ENCODE measurements around the gene PDPK1. TPM values are rescaled to one million over a fixed set of nuclear protein-coding genes. Genes with fewer than 3 reads are reported as not detected.
"Not testable (repeated sequence)": the region's sequence is repeated elsewhere in the genome, so short reads cannot be mapped to it uniquely, and the experiment has no call there.

PDPK1 gene
- total and polyA plus RNA-seq, 9 donors: 14.6 to 53.2 (median 35.6) TPM

GRCh38 chr16:2532494-2533141 lies 5.2 kb upstream of the PDPK1 start:
- Histone ChIP-seq H3K9me3 (no peaks in the 10 kb centered on the region), H3K27ac (peak overlapping the region; percentile 88 to 90), H3K4me3 (peak overlapping the region; percentile 54), H3K4me1 (ENCODE audit: insufficient read depth) (peaks cover 5% of the 10 kb centered on the region), H3K27me3 (no peaks in the 10 kb centered on the region), H3K36me3 (no peaks in the 10 kb centered on the region)
- TF ChIP-seq CTCF (IDR thresholded peaks at IDR 0.05) (no peak), POLR2A (IDR thresholded peaks at IDR 0.05) (no peak), EP300 (IDR thresholded peaks at IDR 0.05) (no peak)
- DNase-seq: peak; percentile 73 to 85 (median 83)
- intact Hi-C loops (cut with DNase I): no loop called here
- WGBS, 3 donors: 1 to 2% (median 2%) methylated on average over 37 of the region's 37 CpGs

- H3K4me3 ChIP-seq: peak overlapping the region; percentile 54
- 28 to 46% (median 41%) methylated on average over 16 of the region's 16 CpGs for WGBS, 3 donors
- DNase-seq: peak in 3 of 5 donors; percentile 38 to 42 (median 41)
- H3K9me3 ChIP-seq; H3K4me1 ChIP-seq (ENCODE audit: insufficient read depth); H3K36me3 ChIP-seq; H3K27me3 ChIP-seq; intact Hi-C loops (cut with DNase I): not testable (repeated sequence)
- peak overlapping the region; percentile 88 to 90 for H3K27ac ChIP-seq
Observed at GRCh38 chr16:2533142-2533755, 4.6 kb upstream of the PDPK1 start.

GRCh38 chr16:2533912-2534311 lies 3.9 kb upstream of the PDPK1 start:
- 82 to 85% (median 85%) methylated on average over 11 of the region's 11 CpGs for WGBS, 3 donors
- Histone ChIP-seq H3K27me3 (no peaks in the 10 kb centered on the region), H3K27ac (no peak overlapping the region), H3K4me1 (ENCODE audit: insufficient read depth) (peaks cover 5% of the 10 kb centered on the region), H3K4me3 (no peak overlapping the region), H3K9me3 (no peaks in the 10 kb centered on the region), H3K36me3 (no peaks in the 10 kb centered on the region)
- TF ChIP-seq EP300 (IDR thresholded peaks at IDR 0.05) (no peak), POLR2A (IDR thresholded peaks at IDR 0.05) (no peak), CTCF (IDR thresholded peaks at IDR 0.05) (no peak)
- intact Hi-C loops (cut with DNase I): no loop called here
- peak in 1 of 5 donors; percentile 24 for DNase-seq

GRCh38 chr16:2534335-2534734 lies 3.5 kb upstream of the PDPK1 start:
- WGBS, 3 donors: 86 to 88% (median 87%) methylated on average over 5 of the region's 5 CpGs
- H3K4me1 ChIP-seq (ENCODE audit: insufficient read depth); H3K27ac ChIP-seq; intact Hi-C loops (cut with DNase I); H3K4me3 ChIP-seq; H3K36me3 ChIP-seq; H3K27me3 ChIP-seq; H3K9me3 ChIP-seq: not testable (repeated sequence)
- DNase-seq: peak in 1 of 5 donors; percentile 14

- peak; percentile 34 to 62 (median 59) for DNase-seq
- Histone ChIP-seq H3K4me3 (no peak overlapping the region), H3K36me3 (no peaks in the 10 kb centered on the region), H3K4me1 (ENCODE audit: insufficient read depth) (peaks cover 8% of the 10 kb centered on the region), H3K27me3 (no peaks in the 10 kb centered on the region), H3K27ac (peak overlapping the region in 1 of 2 donors; percentile 45), H3K9me3 (no peaks in the 10 kb centered on the region)
- 40 to 43% (median 41%) methylated on average over 9 of the region's 9 CpGs for WGBS, 3 donors
- intact Hi-C loops (cut with DNase I): no loop called here
- TF ChIP-seq CTCF (IDR thresholded peaks at IDR 0.05) (no peak), EP300 (IDR thresholded peaks at IDR 0.05) (no peak), POLR2A (IDR thresholded peaks at IDR 0.05) (no peak)
Observed at GRCh38 chr16:2535625-2536013, 2.2 kb upstream of the PDPK1 start.

GRCh38 chr16:2539192-2539844 lies 1.5 kb downstream of the PDPK1 start:
- DNase-seq: peak in 1 of 5 donors; percentile 13
- intact Hi-C loops (cut with DNase I); H3K27me3 ChIP-seq; H3K36me3 ChIP-seq; H3K9me3 ChIP-seq; H3K27ac ChIP-seq: not testable (repeated sequence)
- H3K4me1 ChIP-seq (ENCODE audit: insufficient read depth): peaks cover 11% of the 10 kb centered on the region
- WGBS, 3 donors: 79 to 84% (median 80%) methylated on average over 24 of the region's 24 CpGs
- H3K4me3 ChIP-seq: peak overlapping the region; percentile 66

GRCh38 chr16:2539845-2540458 lies 2.1 kb downstream of the PDPK1 start:
- peak in 3 of 5 donors; percentile 38 to 60 (median 42) for DNase-seq
- H3K4me3 ChIP-seq; intact Hi-C loops (cut with DNase I); H3K9me3 ChIP-seq; H3K27ac ChIP-seq; H3K27me3 ChIP-seq; H3K36me3 ChIP-seq: not testable (repeated sequence)
- H3K4me1 ChIP-seq (ENCODE audit: insufficient read depth): peaks cover 11% of the 10 kb centered on the region
- 45 to 49% (median 48%) methylated on average over 14 of the region's 14 CpGs for WGBS, 3 donors

GRCh38 chr16:2540912-2541311 lies 3.1 kb downstream of the PDPK1 start:
- DNase-seq: peak in 1 of 5 donors; percentile 11
- WGBS, 3 donors: 59 to 85% (median 64%) methylated on average over 2 to 4 of the region's 4 CpGs
- H3K36me3 ChIP-seq; H3K4me3 ChIP-seq; H3K9me3 ChIP-seq; H3K27me3 ChIP-seq; intact Hi-C loops (cut with DNase I); H3K27ac ChIP-seq: not testable (repeated sequence)
- peaks cover 11% of the 10 kb centered on the region for H3K4me1 ChIP-seq (ENCODE audit: insufficient read depth)

All from ovary (tissue), 9 donors.